GM21825 (cell line): ENCODE results near the gene MZB1.
"Not testable (repeated sequence)": the region's sequence is repeated elsewhere in the genome, so short reads cannot be mapped to it uniquely, and the experiment has no call there.

ENCODE experiments used
- ATAC-seq: cut with Tn5 transposase; IDR thresholded peaks from one replicate; pipeline ENCODE4 v1.9.1; 2021; ENCODE audit warnings: mild to moderate bottlenecking, moderate library complexity; ENCODE audit not compliant: unreplicated experiment

The MZB1 gene

DNA sequence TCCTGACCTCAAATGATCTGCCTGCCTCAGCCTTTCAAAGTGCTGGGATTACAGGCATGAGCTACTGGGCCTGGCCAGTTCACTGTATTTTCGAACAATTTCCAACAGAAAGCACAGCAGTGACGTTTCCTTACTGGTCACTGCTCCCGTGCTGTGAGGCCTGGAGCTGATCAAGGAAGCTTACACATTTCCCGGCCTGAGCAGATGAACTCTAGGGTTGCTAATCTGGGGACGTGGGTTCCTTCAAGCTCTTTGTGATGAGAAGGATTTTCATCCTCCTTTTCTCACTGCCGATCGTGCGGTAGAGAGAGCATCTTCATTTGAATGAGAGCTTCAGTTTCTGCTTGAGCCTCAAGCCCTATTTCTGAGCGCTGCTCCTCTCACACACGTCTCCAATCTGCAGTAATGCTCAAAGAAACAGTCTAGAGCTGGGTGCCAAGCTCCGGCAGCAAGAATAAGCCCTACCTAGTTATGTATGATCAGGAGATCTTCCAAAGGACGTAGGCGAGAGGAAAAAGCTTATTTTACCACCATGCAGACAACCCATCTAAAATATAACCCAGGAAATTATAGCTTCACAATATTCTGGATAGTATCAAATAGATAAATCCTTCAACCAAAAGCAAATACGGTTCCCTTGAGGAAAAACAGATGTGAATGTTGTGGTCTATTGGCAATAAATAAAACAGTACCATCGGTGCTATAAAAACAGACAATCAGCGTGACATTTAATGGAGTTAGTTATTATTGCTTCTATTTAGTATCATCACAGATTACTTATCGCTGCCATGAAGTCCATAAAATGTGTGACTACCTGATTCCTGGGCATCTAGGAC lies 21.5 kb upstream of the MZB1 start:
- no peak for ATAC-seq

DNA sequence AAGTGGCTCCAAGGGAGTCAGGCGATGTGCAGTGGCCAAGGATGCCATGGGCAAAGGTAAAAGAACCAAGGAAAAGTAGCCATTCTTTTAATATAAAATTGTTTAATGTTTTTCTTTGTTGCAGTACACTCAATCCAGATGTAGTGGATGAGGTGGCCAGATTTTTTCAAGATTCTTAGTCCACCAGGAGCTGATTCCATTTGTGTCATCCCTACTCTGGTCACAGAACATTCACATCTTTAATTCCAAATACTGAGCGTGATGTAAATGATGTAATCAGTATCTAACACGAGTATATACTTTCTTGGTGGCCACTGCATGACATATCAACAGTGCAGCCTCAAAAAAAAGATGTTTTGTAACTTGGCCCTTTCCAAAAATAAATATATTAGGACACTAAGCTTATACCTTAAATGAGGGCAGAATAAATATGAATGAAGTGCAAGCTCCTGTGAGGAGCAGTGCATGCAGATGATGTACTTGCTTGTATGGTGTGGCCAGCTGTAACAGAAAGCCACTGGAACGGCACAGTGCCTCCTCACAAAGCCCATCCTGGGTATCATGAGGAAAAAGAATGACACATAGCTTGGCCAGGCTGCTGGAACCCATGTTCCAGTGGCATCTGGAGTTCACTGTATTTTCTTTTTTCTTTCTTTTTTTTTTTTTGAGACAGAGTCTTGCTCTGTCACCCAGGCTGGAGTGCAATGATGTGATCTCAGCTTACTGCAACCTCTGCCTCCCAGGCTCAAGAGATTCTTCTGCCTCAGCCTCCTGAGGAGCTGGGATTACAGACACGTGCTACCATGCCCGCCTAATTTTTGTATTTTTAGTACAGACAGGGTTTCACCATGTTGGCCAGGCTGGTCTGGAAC lies 20.6 kb upstream of the MZB1 start:
- ATAC-seq = no peak

DNA sequence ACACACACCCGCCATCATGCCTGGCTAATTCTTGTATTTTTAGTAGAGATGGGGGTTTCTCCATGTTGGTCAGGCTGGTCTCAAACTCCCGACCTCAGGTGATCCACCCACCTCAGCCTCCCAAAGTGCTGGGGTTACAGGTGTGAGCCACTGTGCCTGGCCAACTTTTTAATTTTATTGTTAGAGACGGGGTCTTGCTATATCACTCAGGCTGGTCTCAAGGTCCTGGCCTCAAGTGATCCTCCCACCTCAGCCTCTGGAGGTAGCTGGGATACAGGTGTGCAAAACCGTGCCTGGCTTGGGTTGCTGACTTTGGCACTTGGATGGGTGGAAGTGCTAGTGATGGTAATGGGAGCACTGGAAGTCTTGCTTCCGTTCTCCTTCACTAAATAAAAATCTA lies 19.4 kb upstream of the MZB1 start:
- not testable (repeated sequence) for ATAC-seq

DNA sequence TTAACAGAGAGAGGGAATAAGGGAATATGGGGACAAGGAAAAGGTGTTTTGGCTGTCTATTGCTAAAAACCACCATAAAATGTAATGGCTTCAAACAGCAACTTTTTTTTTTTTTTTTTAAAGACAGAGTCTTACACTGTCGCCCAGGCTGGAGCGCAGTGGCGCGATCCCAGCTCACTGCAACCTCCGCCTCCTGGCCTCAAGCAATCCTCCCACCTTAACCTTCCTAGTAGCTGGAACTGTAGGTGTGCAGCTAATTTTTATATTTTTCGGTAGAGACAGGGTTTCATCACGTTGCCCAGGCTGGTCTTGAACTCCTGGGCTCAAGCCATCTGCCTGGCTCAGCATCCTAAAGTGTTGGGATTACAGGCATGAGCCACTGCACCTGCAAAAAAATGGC lies 18.5 kb upstream of the MZB1 start:
- no peak for ATAC-seq

DNA sequence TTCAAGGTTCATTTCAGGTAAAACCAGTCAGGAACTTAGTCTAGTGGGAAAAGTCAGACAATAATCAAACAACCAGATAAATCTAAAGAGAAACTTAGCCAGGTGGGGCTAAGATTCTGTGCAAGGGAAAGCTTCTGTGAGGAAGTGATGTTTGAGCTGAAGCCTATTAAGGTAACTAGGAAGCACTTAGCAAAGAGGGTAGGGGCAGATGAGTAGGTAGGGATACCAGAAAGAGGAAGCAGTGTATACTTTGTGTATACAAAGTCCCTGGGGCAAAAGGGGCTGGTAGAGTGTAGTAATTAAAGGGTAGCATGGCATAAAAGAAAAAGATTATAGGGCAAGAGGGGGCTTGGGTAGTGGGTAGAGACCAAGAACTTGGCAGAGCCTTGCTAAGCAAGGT lies 17.8 kb upstream of the MZB1 start:
- ATAC-seq = no peak

DNA sequence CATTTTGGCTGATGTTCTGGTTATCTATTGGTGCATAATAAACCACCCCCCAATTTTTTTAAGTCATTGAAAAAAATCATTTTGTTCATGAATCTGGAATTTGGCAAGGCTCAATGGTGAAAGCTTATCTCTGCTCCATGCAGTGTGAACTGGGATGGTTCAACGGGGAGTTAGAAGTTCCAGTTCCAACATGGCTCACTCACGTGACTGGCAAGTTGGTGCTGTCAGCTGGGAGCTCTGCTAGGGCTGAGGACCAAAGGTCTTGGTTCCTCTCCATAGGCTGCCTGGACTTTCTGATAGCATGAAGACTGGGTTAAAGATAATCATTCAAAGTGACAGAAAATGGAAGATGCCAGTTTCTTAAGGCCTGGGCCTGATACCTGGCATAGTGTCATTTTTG lies 17.2 kb upstream of the MZB1 start:
- no peak for ATAC-seq

DNA sequence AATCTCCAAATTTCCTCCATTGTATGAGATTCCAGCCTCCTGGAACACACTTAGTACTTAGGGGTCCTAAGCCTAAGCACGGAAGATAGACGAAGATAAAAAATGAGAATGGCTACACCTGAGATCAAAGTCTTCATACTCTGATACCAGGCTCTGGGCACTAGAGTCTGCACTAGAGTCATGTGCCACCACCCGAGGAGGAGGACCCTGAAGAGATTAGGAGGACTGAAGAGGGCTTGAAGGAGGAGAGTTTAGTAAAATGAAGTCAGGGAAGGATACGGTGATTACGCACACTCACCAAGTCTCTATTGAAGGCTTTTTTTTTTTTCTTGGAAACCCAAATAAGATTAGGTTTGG lies 14.7 kb upstream of the MZB1 start:
- no peak for ATAC-seq

DNA sequence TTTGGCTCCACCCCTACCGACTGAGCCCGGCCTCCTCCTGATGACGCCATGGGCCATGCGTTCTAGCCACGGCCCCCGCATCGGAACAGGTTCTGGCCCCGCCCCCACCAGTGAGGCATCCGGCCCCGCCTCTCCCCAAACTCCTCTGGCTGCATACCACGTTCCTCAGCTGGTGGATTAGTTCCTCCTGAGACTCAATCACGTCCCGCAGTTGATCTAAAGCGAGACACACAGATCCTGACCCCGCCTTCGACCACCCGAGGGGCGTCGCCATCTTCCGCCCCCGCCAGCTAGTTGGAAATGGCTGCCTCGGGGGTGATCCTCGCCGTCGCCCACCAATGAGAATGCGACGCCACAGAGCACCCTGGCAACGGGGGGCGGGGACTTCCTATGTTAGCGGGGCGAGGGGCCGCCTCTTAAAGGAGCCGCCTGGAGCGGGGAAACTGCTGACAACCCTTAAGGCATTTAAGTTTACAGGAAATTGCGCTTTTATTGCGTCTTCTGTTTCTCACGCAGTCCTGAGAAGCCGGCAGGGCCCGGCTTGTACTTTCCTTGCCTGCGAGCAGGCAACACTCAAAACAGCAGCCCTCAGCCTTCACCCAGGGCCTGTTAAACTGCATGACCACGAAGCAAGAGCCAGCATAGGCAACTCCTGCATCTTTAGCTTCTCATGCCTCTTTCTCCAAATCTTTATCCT lies 14.2 kb upstream of the MZB1 start, which contains the start of gene SPATA24:
Gene SPATA24, minus strand, starts transcription at position 303 of the 697 bp plus-strand sequence. Its CDS starts 29 bp downstream, at position 274.
- peak; percentile 76 for ATAC-seq

DNA sequence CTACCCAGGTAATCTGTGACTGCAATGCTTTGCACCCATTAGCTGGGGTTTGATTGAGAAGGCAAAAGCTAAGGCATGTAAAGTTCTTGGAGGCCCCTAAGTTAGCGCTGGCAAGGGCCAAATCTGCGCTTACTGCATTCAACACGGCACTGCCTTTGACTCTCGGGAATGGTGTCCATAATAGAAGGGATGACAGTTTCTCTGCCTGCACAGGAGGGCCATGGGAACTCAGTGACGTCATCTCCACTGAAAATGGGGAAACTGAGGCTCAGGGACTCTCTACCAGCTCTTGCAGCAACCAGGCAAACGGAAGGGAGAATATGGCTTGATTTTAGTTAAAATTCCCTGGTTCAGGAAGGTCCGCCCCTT lies 13.7 kb upstream of the MZB1 start:
- ATAC-seq = no peak

DNA sequence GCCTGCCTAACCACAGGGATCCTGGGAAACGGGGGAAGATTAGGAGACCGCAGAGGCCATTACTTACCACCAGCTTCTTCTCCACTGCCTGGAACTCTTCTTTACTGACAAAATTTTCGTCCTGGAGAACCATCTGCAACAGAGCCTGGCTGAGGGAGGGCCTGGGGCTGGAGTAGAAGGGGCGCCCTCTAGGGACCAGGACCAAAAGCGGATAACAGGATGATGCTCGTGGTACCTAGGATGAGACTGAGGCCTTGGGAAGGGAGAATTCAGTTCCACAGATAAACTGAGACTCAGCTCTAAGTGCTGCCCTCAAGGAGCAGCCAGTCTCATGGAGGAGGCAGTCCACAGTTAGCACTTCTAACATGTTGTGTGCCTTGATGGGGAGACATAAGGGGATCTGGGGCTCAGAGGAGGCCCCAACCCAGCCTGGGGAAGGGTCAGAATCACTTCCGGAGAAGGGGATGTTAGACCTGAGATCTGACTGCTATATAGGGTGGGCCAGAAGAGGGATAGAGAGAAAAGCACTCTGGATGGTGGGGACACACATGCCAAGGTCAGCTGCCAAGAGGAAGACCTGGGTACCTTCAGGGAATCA lies 12.9 kb upstream of the MZB1 start:
- no peak for ATAC-seq

DNA sequence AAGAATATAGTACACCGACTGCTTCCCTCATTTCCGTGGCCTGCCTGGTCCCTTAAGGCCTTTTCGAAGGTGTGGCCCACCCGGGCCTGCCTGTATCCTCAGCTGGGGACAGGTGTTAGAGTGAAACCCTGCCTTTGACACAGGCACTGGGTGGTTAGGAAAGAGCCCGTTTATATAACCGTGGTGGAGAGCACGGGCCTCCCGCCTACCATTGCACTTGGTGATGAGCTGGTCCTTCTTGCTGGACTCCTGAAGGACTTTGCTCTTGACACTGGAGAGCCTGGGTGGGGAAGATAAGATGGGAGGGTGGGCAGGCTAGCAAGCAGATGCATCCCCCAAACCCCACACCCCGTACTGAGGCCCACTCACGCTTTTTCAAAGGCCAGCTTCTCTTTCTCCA lies 11.8 kb upstream of the MZB1 start:
- ATAC-seq = no peak

DNA sequence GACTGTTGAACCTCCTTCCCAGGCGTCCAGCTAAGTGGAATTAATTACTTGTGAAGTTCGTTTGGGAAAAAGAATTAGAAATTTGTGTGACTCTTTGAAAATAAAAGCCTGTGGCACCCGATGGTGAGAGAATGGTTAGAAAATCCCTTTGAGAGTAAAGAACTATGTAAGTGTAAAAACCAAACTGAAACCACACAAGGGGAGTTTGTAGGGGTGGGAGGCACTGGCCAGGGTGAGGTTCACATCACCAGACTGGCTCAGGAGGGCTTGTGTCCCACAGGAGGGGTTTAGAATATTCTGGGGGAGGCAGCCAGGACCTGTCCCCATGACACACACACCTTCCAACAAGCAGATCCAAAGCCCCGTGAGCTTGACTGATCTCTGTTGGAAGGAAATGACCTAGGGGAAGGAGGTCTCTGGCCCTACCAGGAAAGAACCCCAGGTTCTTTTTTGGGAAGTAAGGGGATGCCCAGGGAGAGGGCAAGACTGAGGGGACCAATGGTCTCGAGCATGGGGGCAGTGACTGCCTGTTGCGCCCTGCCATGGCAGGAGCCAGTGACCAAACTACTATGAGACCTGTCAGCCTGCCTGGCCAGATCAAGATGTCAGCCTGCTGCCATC lies 9.9 kb upstream of the MZB1 start:
- no peak for ATAC-seq

DNA sequence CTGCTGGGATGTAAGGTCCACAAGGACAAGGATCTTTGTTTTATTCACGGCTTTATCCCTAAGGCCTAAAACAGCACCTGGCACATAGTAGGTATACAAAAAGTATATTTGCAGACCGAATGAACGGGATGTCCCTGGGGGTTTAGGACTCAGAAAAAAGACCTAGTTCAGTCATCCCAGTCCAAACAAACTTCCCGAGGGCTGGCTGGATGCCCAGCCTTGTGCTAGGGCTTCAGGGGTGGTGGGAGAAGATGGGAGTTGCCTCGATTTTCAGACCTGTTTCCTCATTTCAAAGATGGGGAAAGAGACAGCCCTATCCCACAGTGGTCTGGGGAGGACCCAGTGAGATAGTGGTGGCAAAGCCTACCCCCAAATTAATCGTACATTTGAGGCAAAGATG lies 8.2 kb upstream of the MZB1 start:
- ATAC-seq = no peak

DNA sequence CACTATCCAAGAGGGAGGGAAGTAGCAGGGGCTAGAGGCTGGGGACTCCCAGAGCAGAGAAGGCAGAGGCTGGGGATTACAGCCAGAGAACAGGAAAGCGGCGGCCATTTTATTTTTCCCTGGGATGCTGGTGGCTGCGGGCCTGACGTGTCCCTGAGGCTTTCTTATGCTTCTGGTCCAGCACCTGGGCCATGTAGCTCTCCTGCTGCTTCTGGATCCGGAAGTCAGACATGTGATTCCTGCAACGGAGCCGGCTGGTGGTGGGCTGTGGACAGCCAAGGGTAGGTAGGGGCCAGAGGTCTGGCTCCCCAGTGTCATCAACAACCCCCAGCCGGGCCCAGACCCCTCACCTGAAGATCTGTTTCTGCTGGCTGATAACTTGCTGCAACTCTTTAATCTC lies 7.0 kb upstream of the MZB1 start:
- ATAC-seq = no peak

DNA sequence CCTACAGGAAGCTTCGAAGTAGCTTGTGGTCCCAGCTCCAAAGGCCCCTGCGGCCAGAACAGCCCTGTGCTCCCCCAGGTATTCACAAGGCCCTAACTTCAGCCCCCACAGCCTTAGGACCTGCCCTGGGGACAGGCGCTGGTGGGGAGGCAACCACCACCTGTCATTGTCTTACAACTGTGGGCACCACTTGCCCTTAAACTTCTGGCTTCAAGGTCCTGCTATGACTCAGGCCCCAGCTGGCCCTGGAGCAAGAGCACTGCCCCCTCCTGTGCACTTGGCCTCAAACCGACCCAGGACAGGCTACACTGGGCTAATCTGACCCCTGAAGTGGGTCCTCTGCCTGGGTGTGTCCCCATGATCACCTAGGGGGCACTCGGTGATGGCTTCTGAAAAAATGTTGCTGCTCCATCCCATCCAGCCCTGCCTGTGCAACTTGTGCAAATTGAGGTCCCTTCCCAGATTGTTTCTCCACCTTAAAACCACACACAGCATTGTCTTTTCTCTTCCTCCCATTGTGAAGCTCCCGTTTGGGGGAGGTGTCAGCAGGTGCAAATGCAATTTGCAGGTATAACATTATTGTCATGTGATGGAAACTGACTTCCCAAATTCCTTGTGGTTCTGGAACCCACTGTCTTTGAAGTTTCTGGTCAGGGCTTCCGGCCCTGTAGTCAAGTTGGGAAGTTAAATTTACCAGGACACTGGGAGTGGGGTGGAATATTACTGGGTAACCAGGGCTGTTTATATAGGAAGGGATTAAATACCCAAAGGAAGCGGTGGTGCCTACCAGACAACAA lies 6.3 kb upstream of the MZB1 start:
- no peak for ATAC-seq

DNA sequence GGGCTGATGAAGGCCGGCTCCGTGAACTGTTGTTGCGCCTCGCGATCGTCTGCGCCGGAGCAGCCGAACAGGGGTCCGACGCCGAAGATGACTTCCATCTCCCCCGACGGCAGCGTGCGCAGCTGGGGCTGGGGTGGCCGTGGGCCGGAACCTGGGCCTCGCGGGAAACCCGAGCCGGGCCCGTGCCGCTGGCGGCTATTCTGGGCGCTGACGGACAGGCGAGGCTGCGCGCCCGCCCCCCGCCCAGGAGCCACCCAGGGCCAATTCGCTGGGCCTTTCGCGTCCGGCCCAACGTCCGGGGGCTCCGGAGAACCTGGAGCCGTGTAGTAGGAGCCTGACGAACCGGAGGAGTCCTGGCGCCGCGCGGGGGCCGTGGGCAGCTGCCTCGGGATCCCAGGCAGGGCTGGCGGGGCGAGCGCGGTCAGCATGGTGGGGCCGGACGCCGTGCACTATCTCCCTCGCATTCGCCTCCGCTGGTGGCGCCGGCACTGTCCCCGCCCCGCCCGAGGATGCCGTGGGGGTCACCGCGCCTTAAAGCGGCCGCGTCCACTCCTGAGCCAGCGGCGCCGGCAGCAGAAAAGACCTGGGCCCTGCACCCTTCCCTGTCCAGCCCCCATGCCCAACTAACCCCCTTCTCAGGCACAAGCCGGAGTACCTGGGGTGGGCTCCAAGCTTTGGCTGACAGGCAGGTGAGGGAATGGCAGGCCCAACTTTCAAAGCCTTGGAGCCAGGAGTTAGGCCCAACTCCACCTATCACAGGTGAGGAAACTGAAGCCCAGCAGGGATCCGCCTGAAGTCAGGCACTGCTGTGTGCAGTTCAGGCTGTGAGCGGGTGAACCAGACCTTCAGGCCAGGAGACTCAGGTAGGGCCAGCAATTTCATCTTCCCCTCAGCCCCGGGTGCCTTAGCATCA lies 5.2 kb upstream of the MZB1 start, which contains the start of gene PROB1:
Gene PROB1, minus strand, starts transcription at position 451 of the 913 bp plus-strand sequence. Its CDS starts 23 bp downstream, at position 428.
- no peak for ATAC-seq

DNA sequence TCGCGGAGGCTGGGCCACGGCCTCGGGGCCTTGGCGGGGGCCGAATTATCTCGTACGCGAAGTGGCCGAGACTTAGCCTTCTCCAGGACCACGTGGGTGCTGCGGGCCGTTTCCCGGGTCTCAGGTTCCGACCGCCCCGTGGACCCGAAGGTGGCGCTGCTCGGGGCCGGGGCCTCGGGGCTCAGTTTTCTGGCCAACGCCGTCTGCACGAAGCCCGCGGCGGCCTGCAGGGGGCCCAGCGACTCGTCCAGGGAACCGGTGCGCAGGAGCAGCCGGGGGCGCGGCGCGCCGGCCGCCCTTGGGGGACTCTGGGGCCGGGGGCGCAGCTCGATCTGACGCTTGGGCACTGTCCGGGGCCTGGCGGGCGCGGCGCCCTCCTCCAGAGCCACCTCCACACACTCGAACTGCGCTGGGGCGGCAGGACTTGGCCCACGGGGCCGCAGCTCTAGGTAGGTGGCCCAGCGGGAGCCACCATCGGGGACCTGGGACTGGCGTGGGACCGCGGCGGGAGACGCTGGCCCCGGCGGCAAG lies 4.5 kb upstream of the MZB1 start:
- ATAC-seq = no peak

DNA sequence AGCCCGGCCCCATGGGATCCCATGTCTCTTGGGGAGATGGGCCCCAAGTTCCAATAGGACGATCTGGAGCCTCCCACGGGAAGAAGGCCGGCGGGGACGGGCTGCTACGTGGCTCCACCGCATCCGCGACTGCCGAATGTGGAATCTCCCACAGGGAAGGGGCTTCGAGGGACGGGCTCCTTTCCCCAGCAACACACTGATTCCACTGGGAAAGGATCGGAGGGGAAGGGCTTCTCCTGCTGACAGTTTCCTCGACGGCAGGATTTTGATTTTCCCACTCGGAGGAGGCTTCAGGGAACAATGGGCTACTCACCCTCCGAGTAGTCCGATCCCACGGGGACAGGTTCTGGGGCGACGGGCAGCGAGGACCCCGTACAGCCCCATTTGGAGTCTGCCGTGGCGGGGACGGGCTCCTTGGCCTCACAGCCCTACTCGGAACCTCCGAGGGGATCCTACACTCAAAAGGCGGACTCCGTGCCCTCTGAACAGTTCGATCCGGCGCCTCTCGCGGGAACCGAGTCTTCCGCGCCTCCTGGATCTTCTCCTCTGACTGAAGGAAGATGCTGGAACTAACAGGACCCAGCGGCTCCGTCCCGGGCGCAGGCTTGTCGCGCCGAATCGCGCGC lies 3.9 kb upstream of the MZB1 start:
- ATAC-seq = no peak
